Kidney tubule cell (primary cell): ENCODE data around the gene C4orf54.

Experiments used
- DNase-seq: peaks from one replicate; pipeline ENCODE4 v3.0.0-alpha.2; 2018; ENCODE audit warnings: low spot score

The C4orf54 gene

DNA sequence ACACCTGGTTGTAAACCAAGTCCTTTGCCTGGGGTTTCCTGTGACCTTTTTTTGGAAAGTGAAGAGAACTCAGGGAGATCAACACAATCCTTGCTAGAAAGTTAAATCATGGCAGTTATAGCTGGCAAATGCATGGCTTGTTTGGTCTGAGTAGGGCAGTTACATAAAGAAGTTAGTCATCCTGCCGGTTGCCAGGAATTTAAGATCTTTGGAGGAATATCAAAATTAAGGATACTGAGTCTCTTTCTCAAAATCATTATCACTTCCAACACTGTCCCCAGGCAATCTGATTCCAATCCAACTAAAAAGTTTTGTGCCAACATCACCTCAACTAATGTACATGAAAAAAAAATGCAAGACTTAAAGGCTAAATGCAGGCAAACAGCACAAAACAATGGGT, 40.3 kb downstream of the C4orf54 start:
- DNase-seq, result no peak

DNA sequence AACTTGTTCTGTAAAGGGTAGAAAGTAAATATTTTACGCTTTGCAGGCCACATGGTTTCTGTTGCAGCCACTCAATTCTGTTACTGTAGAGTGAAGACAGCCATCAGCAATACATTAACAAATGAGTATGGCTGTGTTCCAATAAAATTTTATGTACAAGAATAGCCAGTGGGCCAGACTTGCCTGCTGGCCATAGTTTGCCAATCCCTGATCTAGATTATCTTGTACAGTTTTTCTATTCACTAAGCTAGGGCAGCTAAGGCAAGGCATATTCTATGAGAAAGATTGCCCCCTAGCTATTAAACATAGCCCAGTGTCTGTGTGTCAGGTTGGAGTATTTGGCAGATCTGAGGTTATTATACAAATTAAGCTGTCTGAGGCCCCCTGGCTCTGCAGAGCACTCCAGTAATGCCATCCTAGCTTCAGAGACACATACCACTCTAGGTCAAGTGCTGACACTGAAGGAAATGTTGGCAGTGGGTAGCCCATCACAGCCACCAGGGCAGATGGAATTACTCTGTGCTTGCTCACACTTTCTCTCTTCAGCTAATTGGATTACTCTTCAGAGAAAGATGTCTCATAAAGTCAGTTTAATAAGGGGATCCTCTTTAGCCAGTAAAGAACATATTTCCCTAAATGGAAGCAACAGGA, 42.3 kb downstream of the C4orf54 start:
- no peak for DNase-seq

DNA sequence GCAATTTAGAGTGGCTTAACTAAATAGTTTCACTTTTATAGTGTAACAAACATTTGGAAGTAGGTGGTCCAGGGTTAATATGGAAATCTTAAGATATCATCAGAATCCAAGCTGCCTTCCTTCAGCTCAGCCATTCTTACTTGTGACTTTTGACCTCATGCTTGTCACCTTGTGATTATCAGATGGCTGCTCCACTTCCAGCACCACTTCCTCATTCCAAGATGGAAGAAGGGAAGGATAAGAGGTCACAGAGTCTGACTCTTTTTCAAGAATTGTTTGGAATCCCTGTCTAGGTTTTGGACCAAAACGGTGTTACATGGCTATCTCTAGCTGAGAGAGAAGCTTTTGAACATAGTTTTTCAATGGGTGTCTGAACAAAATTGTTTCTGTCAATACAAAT, 43.1 kb downstream of the C4orf54 start:
- peak; percentile 23 for DNase-seq

DNA sequence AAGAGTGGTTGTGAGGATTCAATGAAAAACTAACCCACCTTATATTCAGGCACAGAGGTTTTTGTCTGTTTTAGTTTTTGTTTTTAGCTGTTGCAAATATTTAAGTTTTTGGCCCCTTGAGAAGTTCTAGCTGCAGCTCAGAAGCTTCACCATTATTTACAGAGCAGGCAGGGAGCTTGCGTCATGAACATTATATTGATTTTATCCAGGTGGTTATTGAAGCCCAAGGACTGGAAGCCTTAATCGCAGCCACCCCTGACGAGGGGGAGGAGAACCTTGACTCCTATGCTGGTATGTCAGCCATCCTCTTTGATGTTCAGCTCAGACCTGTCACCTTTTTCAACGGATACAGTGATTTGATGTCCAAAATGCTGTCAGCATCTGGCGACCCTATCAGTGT, 44.9 kb downstream of the C4orf54 start:
- DNase-seq, result no peak

DNA sequence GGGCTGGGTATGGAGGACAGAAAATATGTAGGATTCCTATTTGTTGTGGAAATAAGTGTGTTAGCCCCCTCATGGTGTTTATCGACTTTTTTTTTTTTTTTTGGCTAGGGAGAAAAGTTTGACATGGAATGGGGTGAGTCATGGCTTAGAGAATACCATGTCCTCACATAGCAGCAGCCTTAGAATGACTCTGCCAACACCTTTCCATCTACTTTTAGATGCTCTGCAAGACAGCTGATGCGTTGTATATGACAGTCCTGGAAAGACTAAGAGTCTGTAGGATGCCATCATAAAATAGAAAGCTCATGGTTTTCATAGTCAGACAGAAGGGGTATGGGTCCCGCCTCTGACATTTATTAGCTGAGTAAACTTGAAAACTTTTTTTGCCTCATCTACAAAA, 45.3 kb downstream of the C4orf54 start:
- no peak for DNase-seq

DNA sequence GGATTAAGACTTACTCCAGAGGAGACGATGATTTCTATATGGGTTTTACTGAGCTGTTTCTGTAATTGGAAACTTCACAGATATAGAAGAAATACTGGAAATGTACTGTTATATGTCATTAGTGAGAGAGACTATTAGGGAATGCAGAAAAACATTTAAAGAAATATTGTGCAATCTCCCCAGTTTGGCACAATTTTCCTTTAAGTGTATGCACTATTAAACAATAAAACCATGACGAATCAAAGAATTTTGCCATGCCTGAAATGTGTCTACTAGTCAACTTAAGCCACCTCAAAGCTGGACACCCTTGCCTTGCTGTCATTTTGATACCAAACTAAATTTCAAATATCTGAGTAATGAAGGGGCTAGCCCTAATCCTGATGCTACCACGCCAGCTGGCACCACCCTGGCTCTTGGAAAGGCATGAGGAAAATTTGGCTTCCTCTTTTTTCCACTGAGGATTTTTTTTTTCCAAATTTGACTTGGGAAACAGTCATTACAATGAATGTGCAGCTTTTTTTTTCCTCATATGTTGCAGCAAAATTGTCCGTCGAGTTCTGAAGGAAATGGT, 46.9 kb downstream of the C4orf54 start:
- no peak for DNase-seq

DNA sequence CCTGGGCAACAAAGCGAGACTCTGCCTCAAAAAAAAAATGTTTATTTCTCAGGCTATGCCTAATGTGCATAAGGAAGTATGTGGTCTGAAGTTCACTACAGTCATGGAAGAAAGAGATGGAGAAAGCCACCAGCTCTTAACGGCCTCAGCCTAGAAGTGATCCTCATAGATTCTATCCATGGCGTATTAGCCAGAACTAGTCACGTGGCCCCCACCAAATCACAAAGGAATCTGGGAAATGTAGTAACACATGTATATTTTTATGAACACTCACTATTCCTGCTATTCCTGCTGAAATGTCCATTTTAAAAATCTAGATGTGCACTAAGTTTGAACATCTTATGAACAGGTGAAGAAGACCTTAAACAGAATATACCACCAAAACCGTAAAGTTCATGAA, 49.2 kb downstream of the C4orf54 start:
- no peak for DNase-seq
